Measurements from ENCODE around the gene KRT15. TPM values are rescaled to one million over a fixed set of nuclear protein-coding genes. Genes with fewer than 3 reads are reported as not detected.

KRT15 gene
- total RNA-seq, 6 experiments from 2014 or later, result not detected

GRCh38 chr17:41486316-41486715 lies 32.4 kb downstream of the KRT15 start:
- H3K4me3 ChIP-seq, result no peak overlapping the region
- TF ChIP-seq CTCF (IDR thresholded peaks at IDR 0.05), result no peak
- TF ChIP-seq POLR2A (IDR thresholded peaks at IDR 0.05), result no peak
- H3K4me1 ChIP-seq, result no peaks in the 10 kb centered on the region
- no peaks in the 10 kb centered on the region for H3K9me3 ChIP-seq
- DNase-seq (no peak), ATAC-seq (no peak)
- no peaks in the 10 kb centered on the region for H3K36me3 ChIP-seq
- intact Hi-C loops (cut with DNase I), result no loop called here
- H3K27me3 ChIP-seq, result no peaks in the 10 kb centered on the region
- no peak overlapping the region for H3K27ac ChIP-seq
- 90% methylated on average over 2 of the region's 13 CpGs for WGBS (ENCODE audit: insufficient coverage, low coverage, low lambda C conversion rate, missing lambda C conversion rate)

- no peak overlapping the region for H3K4me3 ChIP-seq
- no peaks in the 10 kb centered on the region for H3K9me3 ChIP-seq
- no peaks in the 10 kb centered on the region for H3K4me1 ChIP-seq
- TF ChIP-seq CTCF (IDR thresholded peaks at IDR 0.05) (no peak), POLR2A (IDR thresholded peaks at IDR 0.05) (no peak)
- no peak overlapping the region for H3K27ac ChIP-seq
- 61% methylated on average over 4 of the region's 8 CpGs for WGBS (ENCODE audit: insufficient coverage, low coverage, low lambda C conversion rate, missing lambda C conversion rate)
- H3K36me3 ChIP-seq, result no peaks in the 10 kb centered on the region
- no peaks in the 10 kb centered on the region for H3K27me3 ChIP-seq
- intact Hi-C loops (cut with DNase I), result no loop called here
- ATAC-seq, result no peak
- DNase-seq, result no peak
Observed at GRCh38 chr17:41484920-41485904, 33.5 kb downstream of the KRT15 start.

- no peak for TF ChIP-seq CTCF (IDR thresholded peaks at IDR 0.05)
- TF ChIP-seq POLR2A (IDR thresholded peaks at IDR 0.05), result no peak
- 92% methylated on average over 3 of the region's 7 CpGs for WGBS (ENCODE audit: insufficient coverage, low coverage, low lambda C conversion rate, missing lambda C conversion rate)
- ATAC-seq (no peak), DNase-seq (no peak)
- intact Hi-C loops (cut with DNase I), result no loop called here
- Histone ChIP-seq H3K36me3 (no peaks in the 10 kb centered on the region), H3K27me3 (no peaks in the 10 kb centered on the region), H3K4me3 (no peak overlapping the region), H3K27ac (no peak overlapping the region), H3K9me3 (no peaks in the 10 kb centered on the region), H3K4me1 (no peaks in the 10 kb centered on the region)
Observed at GRCh38 chr17:41483991-41484826, 34.5 kb downstream of the KRT15 start.

- DNase-seq, result no peak
- ATAC-seq, result no peak
- H3K27me3 ChIP-seq, result no peaks in the 10 kb centered on the region
- H3K36me3 ChIP-seq, result no peaks in the 10 kb centered on the region
- intact Hi-C loops (cut with DNase I), result no loop called here
- no peak overlapping the region for H3K4me3 ChIP-seq
- 51% methylated on average over 5 of the region's 9 CpGs for WGBS (ENCODE audit: insufficient coverage, low coverage, low lambda C conversion rate, missing lambda C conversion rate)
- H3K9me3 ChIP-seq, result no peaks in the 10 kb centered on the region
- TF ChIP-seq POLR2A (IDR thresholded peaks at IDR 0.05) (no peak), CTCF (IDR thresholded peaks at IDR 0.05) (no peak)
- H3K27ac ChIP-seq, result no peak overlapping the region
- H3K4me1 ChIP-seq, result no peaks in the 10 kb centered on the region
Observed at GRCh38 chr17:41483531-41483930, 35.2 kb downstream of the KRT15 start.

All from right lobe of liver (tissue), 6 donors.